Measurements from ENCODE around the gene NAA50. TPM values are rescaled to one million over a fixed set of nuclear protein-coding genes. Genes with fewer than 3 reads are reported as not detected.

NAA50 gene
- total and polyA plus RNA-seq, 2 of the 13 experiments (the other 11 are each of a cell fraction or from before 2014, with no cell fraction given), result 30.2 to 233 TPM

DNA sequence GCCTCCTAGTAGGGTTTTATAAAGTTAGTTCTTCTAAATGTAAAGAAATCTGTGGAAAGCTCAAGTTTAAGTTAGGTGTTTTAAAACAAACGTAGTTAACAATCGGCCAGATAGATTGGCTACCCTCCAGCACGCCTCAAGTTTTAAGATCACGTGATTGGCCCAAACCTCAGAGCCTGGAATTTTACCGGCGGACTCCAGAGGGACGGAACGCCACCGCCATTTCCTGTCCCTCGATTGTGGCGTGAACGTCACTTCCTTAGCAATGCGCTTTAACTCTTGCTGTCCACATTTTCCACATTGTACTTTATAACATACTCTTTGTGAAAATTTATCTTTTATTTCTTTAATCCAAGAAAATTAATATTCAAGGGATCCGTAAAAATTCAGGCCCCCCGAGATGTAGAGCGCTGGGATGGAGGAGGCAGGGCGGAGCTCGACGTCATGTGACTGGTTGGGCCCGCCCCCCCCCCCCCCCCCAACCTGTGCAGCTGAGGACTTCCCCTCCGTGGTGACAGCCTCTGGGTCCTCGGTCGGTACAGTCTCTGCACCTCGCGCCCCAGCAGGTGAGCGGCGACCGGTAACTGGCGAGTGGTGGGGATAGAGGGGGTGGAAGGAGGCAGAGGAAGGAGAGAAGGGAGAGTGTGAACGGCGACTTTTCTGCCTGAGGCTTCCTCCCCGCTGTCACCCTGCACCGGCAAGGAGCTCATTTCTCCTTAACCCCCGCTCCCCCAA, 666 bp upstream of the NAA50 start, which contains the start of gene ATP6V1A (continued):
- TF ChIP-seq NONO (IDR thresholded peaks at IDR 0.05) (no peak), NONO (CRISPR knock-in tag; conservative IDR thresholded peaks at IDR 0.05) (peak; percentile 34; the same call in 1 of the 2 replicates), RFXANK (CRISPR knock-in tag; IDR thresholded peaks at IDR 0.05) (no peak), PHF20 (CRISPR knock-in tag; IDR thresholded peaks at IDR 0.05) (peak; percentile 14; the same call in 1 of the 2 replicates), POLR2A (IDR thresholded peaks at IDR 0.05; ENCODE audit: insufficient read depth in 1 of 2, low read depth in 2 of 2, low read length in 2 of 2) (peak; percentile 54 to 73; a peak in 3 of 4 replicates), NFE2L2 (IDR thresholded peaks at IDR 0.05; ENCODE audit: low read length) (no peak), RAD21 (CRISPR knock-in tag; IDR thresholded peaks at IDR 0.05) (peak; percentile 8; the same call in 1 of the 2 replicates), KLF11 (CRISPR knock-in tag; IDR thresholded peaks at IDR 0.05) (no peak; the same call in 1 of the 2 replicates), ZNF329 (CRISPR knock-in tag; IDR thresholded peaks at IDR 0.05; ENCODE audit: low read depth) (no peak), SAP130 (CRISPR knock-in tag; IDR thresholded peaks at IDR 0.05; ENCODE audit: low read depth) (peak; percentile 81), ZFP90 (CRISPR knock-in tag; IDR thresholded peaks at IDR 0.05; ENCODE audit: borderline replicate concordance) (no peak), ZNF660 (CRISPR knock-in tag; IDR thresholded peaks at IDR 0.05; ENCODE audit: borderline replicate concordance, low read depth) (no peak), ZNF768 (CRISPR knock-in tag; IDR thresholded peaks at IDR 0.05) (peak; percentile 44; the same call in 1 of the 2 replicates), RAD51 (IDR thresholded peaks at IDR 0.05; ENCODE audit: borderline replicate concordance) (peak; percentile 97), LCORL (IDR thresholded peaks at IDR 0.05) (peak; percentile 64; the same call in 1 of the 2 replicates), LCORL (CRISPR knock-in tag; IDR thresholded peaks at IDR 0.05) (no peak), ZNF772 (CRISPR knock-in tag; IDR thresholded peaks at IDR 0.05) (peak; percentile 21; the same call in 1 of the 2 replicates), ZNF160 (CRISPR knock-in tag; IDR thresholded peaks at IDR 0.05) (0 out of 2 replicates have a peak, but pooled peaks have one; percentile 38), POLR2AphosphoS5 (IDR thresholded peaks at IDR 0.05; ENCODE audit: low read depth, low read length) (peak; percentile 66), ZMAT3 (CRISPR knock-in tag; conservative IDR thresholded peaks at IDR 0.05) (no peak), RFXAP (CRISPR knock-in tag; IDR thresholded peaks at IDR 0.05; ENCODE audit: borderline replicate concordance) (peak; percentile 76), SSRP1 (CRISPR knock-in tag; IDR thresholded peaks at IDR 0.05) (0 out of 2 replicates have a peak, but pooled peaks have one; percentile 10), REPIN1 (CRISPR knock-in tag; IDR thresholded peaks at IDR 0.05; ENCODE audit: borderline replicate concordance, low read depth) (peak; percentile 51; the same call in 1 of the 2 replicates), ZNF205 (CRISPR knock-in tag; IDR thresholded peaks at IDR 0.05) (no peak), ATF1 (CRISPR knock-in tag; IDR thresholded peaks at IDR 0.05) (peak; percentile 88)
- TF ChIP-seq, protein P1, sequence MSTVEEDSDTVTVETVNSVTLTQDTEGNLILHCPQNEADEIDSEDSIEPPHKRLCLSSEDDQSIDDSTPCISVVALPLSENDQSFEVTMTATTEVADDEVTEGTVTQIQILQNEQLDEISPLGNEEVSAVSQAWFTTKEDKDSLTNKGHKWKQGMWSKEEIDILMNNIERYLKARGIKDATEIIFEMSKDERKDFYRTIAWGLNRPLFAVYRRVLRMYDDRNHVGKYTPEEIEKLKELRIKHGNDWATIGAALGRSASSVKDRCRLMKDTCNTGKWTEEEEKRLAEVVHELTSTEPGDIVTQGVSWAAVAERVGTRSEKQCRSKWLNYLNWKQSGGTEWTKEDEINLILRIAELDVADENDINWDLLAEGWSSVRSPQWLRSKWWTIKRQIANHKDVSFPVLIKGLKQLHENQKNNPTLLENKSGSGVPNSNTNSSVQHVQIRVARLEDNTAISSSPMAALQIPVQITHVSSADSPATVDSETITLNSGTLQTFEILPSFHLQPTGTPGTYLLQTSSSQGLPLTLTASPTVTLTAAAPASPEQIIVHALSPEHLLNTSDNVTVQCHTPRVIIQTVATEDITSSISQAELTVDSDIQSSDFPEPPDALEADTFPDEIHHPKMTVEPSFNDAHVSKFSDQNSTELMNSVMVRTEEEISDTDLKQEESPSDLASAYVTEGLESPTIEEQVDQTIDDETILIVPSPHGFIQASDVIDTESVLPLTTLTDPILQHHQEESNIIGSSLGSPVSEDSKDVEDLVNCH (CRISPR knock-in tag; IDR thresholded peaks at IDR 0.05), result no peak
- TF ChIP-seq, protein P2, sequence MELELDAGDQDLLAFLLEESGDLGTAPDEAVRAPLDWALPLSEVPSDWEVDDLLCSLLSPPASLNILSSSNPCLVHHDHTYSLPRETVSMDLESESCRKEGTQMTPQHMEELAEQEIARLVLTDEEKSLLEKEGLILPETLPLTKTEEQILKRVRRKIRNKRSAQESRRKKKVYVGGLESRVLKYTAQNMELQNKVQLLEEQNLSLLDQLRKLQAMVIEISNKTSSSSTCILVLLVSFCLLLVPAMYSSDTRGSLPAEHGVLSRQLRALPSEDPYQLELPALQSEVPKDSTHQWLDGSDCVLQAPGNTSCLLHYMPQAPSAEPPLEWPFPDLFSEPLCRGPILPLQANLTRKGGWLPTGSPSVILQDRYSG (CRISPR knock-in tag; IDR thresholded peaks at IDR 0.05), result no peak
- TF ChIP-seq, protein P3, sequence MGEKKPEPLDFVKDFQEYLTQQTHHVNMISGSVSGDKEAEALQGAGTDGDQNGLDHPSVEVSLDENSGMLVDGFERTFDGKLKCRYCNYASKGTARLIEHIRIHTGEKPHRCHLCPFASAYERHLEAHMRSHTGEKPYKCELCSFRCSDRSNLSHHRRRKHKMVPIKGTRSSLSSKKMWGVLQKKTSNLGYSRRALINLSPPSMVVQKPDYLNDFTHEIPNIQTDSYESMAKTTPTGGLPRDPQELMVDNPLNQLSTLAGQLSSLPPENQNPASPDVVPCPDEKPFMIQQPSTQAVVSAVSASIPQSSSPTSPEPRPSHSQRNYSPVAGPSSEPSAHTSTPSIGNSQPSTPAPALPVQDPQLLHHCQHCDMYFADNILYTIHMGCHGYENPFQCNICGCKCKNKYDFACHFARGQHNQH (CRISPR knock-in tag; IDR thresholded peaks at IDR 0.05), result peak; percentile 19; the same call in 1 of the 2 replicates

Measured in HepG2 (cell line).